Gastrocnemius medialis (tissue), 4 donors: ENCODE measurements around the gene FBXO24.

Experiments used
- CTCF ChIP-seq, 5 experiments: fragments of 450-650 bp in 3 of 5; fragments of 200-600 bp in 2 of 5; sonication (generic) in 2 of 5; IDR thresholded peaks in 4 of 5; conservative IDR thresholded peaks in 1 of 5; 1 replicate in 4 of 5; 2 replicates in 1 of 5; pipeline ENCODE4 v1.5.1; 2016 to 2019; ENCODE audit warnings: antibody characterized with exemption in 5 of 5, mild to moderate bottlenecking in 3 of 5, moderate library complexity in 3 of 5
- POLR2A ChIP-seq, 2 donors: fragments of 450-650 bp; IDR thresholded peaks; one replicate each; pipeline ENCODE4 v1.6.1; 2017; ENCODE audit warnings: antibody characterized with exemption in 2 of 2, mild to moderate bottlenecking in 2 of 2, moderate library complexity in 2 of 2

GRCh38 chr7:100630066-100630465 is 43.9 kb downstream of the FBXO24 start:
- TF ChIP-seq CTCF (IDR thresholded peaks at IDR 0.05 in 4 of 5, conservative IDR thresholded peaks at IDR 0.05 in 1 of 5) (no peak), POLR2A (IDR thresholded peaks at IDR 0.05) (no peak)
